ENCODE data around the gene PLD5.

Gene PLD5

GRCh38 chr1:242237051-242237450 is 287.4 kb downstream of the PLD5 start:
- TF ChIP-seq RAD21 (IDR thresholded peaks at IDR 0.05; ENCODE audit: low read depth) (no peak), FOXM1 (IDR thresholded peaks at IDR 0.05; ENCODE audit: borderline replicate concordance, low read depth) (no peak), USF1 (IDR thresholded peaks at IDR 0.05) (no peak), CEBPB (IDR thresholded peaks at IDR 0.05) (no peak), NFIC (IDR thresholded peaks at IDR 0.05) (no peak), TCF12 (IDR thresholded peaks at IDR 0.05; ENCODE audit: low read depth) (no peak), TAF1 (IDR thresholded peaks at IDR 0.05; ENCODE audit: low read depth) (no peak), MAX (IDR thresholded peaks at IDR 0.05) (no peak), TEAD4 (IDR thresholded peaks at IDR 0.05) (no peak), REST (IDR thresholded peaks at IDR 0.05; ENCODE audit: low read depth) (no peak), EGR1 (IDR thresholded peaks at IDR 0.05) (no peak), EP300 (IDR thresholded peaks at IDR 0.05; ENCODE audit: borderline replicate concordance) (no peak), CREB1 (IDR thresholded peaks at IDR 0.05; ENCODE audit: low read depth) (no peak), YY1 (IDR thresholded peaks at IDR 0.05; ENCODE audit: low read depth) (no peak), ZBTB7A (IDR thresholded peaks at IDR 0.05; ENCODE audit: low read depth) (no peak)

- TF ChIP-seq ZBTB7A (IDR thresholded peaks at IDR 0.05; ENCODE audit: low read depth): no peak
- no peak for TF ChIP-seq USF1 (IDR thresholded peaks at IDR 0.05)
- TF ChIP-seq RAD21 (IDR thresholded peaks at IDR 0.05; ENCODE audit: low read depth): no peak
- TF ChIP-seq CREB1 (IDR thresholded peaks at IDR 0.05; ENCODE audit: low read depth): no peak
These were observed 295.5 kb downstream of the PLD5 start for GRCh38 chr1:242228991-242229390.

- no peak for TF ChIP-seq CREB1 (IDR thresholded peaks at IDR 0.05; ENCODE audit: low read depth)
- no peak for TF ChIP-seq TCF12 (IDR thresholded peaks at IDR 0.05; ENCODE audit: low read depth)
- no peak for TF ChIP-seq EGR1 (IDR thresholded peaks at IDR 0.05)
- TF ChIP-seq RAD21 (IDR thresholded peaks at IDR 0.05; ENCODE audit: low read depth): no peak
- no peak for TF ChIP-seq MAX (IDR thresholded peaks at IDR 0.05)
- TF ChIP-seq TEAD4 (IDR thresholded peaks at IDR 0.05): no peak
- no peak for TF ChIP-seq USF1 (IDR thresholded peaks at IDR 0.05)
- no peak for TF ChIP-seq CEBPB (IDR thresholded peaks at IDR 0.05)
- no peak for TF ChIP-seq YY1 (IDR thresholded peaks at IDR 0.05; ENCODE audit: low read depth)
- no peak for TF ChIP-seq NFIC (IDR thresholded peaks at IDR 0.05)
- TF ChIP-seq REST (IDR thresholded peaks at IDR 0.05; ENCODE audit: low read depth): no peak
- TF ChIP-seq TAF1 (IDR thresholded peaks at IDR 0.05; ENCODE audit: low read depth): no peak
- TF ChIP-seq ZBTB7A (IDR thresholded peaks at IDR 0.05; ENCODE audit: low read depth): no peak
- no peak for TF ChIP-seq FOXM1 (IDR thresholded peaks at IDR 0.05; ENCODE audit: borderline replicate concordance, low read depth)
- no peak for TF ChIP-seq EP300 (IDR thresholded peaks at IDR 0.05; ENCODE audit: borderline replicate concordance)
These were observed 298.5 kb downstream of the PLD5 start for GRCh38 chr1:242225767-242226573.

GRCh38 chr1:242224461-242224860 is 300.0 kb downstream of the PLD5 start:
- TF ChIP-seq USF1 (IDR thresholded peaks at IDR 0.05) (no peak), REST (IDR thresholded peaks at IDR 0.05; ENCODE audit: low read depth) (no peak), EP300 (IDR thresholded peaks at IDR 0.05; ENCODE audit: borderline replicate concordance) (no peak), YY1 (IDR thresholded peaks at IDR 0.05; ENCODE audit: low read depth) (no peak), CREB1 (IDR thresholded peaks at IDR 0.05; ENCODE audit: low read depth) (no peak), CEBPB (IDR thresholded peaks at IDR 0.05) (no peak), NFIC (IDR thresholded peaks at IDR 0.05) (no peak), MAX (IDR thresholded peaks at IDR 0.05) (no peak), RAD21 (IDR thresholded peaks at IDR 0.05; ENCODE audit: low read depth) (no peak), TAF1 (IDR thresholded peaks at IDR 0.05; ENCODE audit: low read depth) (no peak), TCF12 (IDR thresholded peaks at IDR 0.05; ENCODE audit: low read depth) (no peak), EGR1 (IDR thresholded peaks at IDR 0.05) (no peak), ZBTB7A (IDR thresholded peaks at IDR 0.05; ENCODE audit: low read depth) (no peak), TEAD4 (IDR thresholded peaks at IDR 0.05) (no peak), FOXM1 (IDR thresholded peaks at IDR 0.05; ENCODE audit: borderline replicate concordance, low read depth) (no peak)
